ENCODE measurements around the gene SLC33A1.

DNA sequence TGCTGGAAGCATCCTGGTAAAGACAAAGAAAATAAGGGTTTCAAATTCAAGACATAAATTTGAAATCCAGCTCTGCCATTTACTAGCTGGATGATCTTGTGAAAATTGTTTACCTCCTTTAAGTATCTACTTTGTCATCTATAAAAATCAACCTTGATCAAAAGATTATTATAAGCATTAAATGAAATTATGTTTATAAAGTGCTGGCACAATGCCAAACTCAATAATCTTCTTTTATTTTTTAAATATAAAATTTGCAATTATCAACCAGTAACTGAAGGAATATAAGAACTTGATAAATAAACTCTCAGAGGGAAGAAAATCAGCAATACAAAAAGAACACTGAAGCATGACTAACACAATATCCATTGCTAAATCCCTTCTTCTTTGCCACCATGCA is 73.9 kb downstream of the SLC33A1 start:
- no peak for TF ChIP-seq POLR2A (IDR thresholded peaks at IDR 0.05)
- TF ChIP-seq, protein P1, sequence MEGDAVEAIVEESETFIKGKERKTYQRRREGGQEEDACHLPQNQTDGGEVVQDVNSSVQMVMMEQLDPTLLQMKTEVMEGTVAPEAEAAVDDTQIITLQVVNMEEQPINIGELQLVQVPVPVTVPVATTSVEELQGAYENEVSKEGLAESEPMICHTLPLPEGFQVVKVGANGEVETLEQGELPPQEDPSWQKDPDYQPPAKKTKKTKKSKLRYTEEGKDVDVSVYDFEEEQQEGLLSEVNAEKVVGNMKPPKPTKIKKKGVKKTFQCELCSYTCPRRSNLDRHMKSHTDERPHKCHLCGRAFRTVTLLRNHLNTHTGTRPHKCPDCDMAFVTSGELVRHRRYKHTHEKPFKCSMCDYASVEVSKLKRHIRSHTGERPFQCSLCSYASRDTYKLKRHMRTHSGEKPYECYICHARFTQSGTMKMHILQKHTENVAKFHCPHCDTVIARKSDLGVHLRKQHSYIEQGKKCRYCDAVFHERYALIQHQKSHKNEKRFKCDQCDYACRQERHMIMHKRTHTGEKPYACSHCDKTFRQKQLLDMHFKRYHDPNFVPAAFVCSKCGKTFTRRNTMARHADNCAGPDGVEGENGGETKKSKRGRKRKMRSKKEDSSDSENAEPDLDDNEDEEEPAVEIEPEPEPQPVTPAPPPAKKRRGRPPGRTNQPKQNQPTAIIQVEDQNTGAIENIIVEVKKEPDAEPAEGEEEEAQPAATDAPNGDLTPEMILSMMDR (IDR thresholded peaks at IDR 0.05): no peak
